ENCODE measurements around the gene CAB39L.
"Not testable (repeated sequence)": the region's sequence is repeated elsewhere in the genome, so short reads cannot be mapped to it uniquely, and the experiment has no call there.

The CAB39L gene

GRCh38 chr13:49305792-49306425 lies 138.0 kb downstream of the CAB39L start:
- no peak for DNase-seq

GRCh38 chr13:49304763-49305700 lies 138.8 kb downstream of the CAB39L start:
- DNase-seq = no peak

GRCh38 chr13:49304356-49304755 lies 139.5 kb downstream of the CAB39L start:
- DNase-seq = no peak

- DNase-seq = no peak
These were observed 140.2 kb downstream of the CAB39L start for GRCh38 chr13:49303533-49304252.

- no peak for DNase-seq
These were observed 141.0 kb downstream of the CAB39L start for GRCh38 chr13:49302817-49303216.

GRCh38 chr13:49302222-49302621 lies 141.6 kb downstream of the CAB39L start:
- DNase-seq = no peak

- peak; percentile 25 for DNase-seq
These were observed 142.9 kb downstream of the CAB39L start for GRCh38 chr13:49300739-49301589.

GRCh38 chr13:49300276-49300675 lies 143.6 kb downstream of the CAB39L start:
- DNase-seq = no peak

- DNase-seq = no peak
These were observed 144.8 kb downstream of the CAB39L start for GRCh38 chr13:49298903-49299605.

- no peak for DNase-seq
These were observed 145.4 kb downstream of the CAB39L start for GRCh38 chr13:49298416-49298815.

GRCh38 chr13:49297338-49297737 lies 146.5 kb downstream of the CAB39L start:
- DNase-seq = no peak

GRCh38 chr13:49296659-49297058 lies 147.2 kb downstream of the CAB39L start:
- DNase-seq = no peak

GRCh38 chr13:49295244-49295643 lies 148.6 kb downstream of the CAB39L start:
- no peak for DNase-seq

- DNase-seq = not testable (repeated sequence)
These were observed 149.1 kb downstream of the CAB39L start for GRCh38 chr13:49294723-49295122.

GRCh38 chr13:49292742-49293486 lies 150.9 kb downstream of the CAB39L start:
- no peak for DNase-seq

- DNase-seq = no peak
These were observed 155.4 kb downstream of the CAB39L start for GRCh38 chr13:49288458-49288857.

GRCh38 chr13:49287995-49288394 lies 155.9 kb downstream of the CAB39L start:
- no peak for DNase-seq

- no peak for DNase-seq
These were observed 164.0 kb downstream of the CAB39L start for GRCh38 chr13:49279885-49280284.

GRCh38 chr13:49279112-49279511 lies 164.8 kb downstream of the CAB39L start:
- no peak for DNase-seq

GRCh38 chr13:49278211-49278610 lies 165.7 kb downstream of the CAB39L start:
- DNase-seq = no peak

GRCh38 chr13:49272296-49272695 lies 171.6 kb downstream of the CAB39L start:
- no peak for DNase-seq

All from T-helper 9 cell (primary cell).